Measurements from ENCODE around the gene PIAS4. TPM values are rescaled to one million over a fixed set of nuclear protein-coding genes. Genes with fewer than 3 reads are reported as not detected.

The PIAS4 gene
- total and polyA plus RNA-seq, 9 of the 15 experiments (the other 6 are each of a cell fraction or from before 2014, with no cell fraction given): 0.27 to 34.9 (median 14.4) TPM

DNA sequence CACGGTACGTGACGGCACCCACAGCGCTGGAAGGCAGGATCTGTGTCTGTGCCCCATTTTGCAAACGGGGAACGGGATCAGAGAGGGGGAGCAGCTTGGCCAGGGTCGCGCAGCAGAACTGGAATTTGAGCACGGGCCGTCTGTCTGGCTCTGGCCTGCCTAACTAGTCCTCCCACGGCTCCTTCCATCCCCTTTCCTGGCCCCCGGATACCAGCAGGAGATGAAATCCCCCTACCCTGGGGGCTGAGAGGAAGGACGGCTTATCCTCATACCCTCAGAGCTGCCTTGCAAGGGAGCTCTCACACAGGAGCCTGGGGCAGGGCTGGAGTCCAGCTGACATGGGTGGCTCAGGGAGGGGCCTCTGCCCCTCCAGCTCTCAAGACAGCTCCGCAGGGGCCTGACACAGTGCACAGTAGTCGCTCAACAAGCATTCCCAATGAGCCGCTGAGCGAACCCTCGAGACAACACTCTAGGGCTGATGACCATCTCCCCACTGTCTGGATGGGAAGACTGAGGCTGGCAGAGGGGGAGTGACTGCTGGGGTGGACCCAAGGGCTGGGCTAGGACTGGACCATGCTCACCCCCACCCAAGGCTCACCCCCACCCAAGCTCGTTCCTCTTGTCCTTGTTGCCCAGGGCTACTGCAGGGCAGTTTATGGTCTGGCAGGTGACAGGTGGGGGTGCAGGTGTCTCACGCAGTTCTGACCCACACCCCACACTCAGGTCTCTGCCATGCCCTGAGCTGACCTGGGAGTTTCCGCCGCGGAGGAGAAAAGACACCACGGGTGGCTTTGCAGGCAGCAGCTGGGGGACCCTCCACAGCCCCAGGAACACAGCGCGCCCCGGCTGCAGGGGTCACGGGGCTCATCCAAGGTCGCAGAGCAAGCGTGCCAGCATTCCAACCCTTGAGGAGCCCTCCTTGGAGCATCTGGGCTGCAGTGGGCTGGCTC lies 55.2 kb downstream of the PIAS4 start (continued):
- TF ChIP-seq, protein P1, sequence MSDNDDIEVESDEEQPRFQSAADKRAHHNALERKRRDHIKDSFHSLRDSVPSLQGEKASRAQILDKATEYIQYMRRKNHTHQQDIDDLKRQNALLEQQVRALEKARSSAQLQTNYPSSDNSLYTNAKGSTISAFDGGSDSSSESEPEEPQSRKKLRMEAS (CRISPR knock-in tag; IDR thresholded peaks at IDR 0.05): 0 out of 2 replicates have a peak, but pooled peaks have one; percentile 5
- TF ChIP-seq GABPB1 (CRISPR knock-in tag; IDR thresholded peaks at IDR 0.05) (no peak), COPS2 (conservative IDR thresholded peaks at IDR 0.05) (no peak), POU5F1 (IDR thresholded peaks at IDR 0.05; ENCODE audit: borderline replicate concordance, low read depth, low read length, partially characterized antibody) (no peak), BCOR (IDR thresholded peaks at IDR 0.05) (peak; percentile 88), ZKSCAN3 (CRISPR knock-in tag; IDR thresholded peaks at IDR 0.05) (no peak), POLR2G (IDR thresholded peaks at IDR 0.05; ENCODE audit: low read depth, low read length) (peak; percentile 73), ZKSCAN1 (IDR thresholded peaks at IDR 0.05; ENCODE audit: low read depth, low read length) (no peak), GABPB2 (CRISPR knock-in tag; conservative IDR thresholded peaks at IDR 0.05) (no peak), POLR2AphosphoS5 (IDR thresholded peaks at IDR 0.05; ENCODE audit: control insufficient read depth, insufficient read depth, low read depth, low read length) (no peak; the same call in 1 of the 2 replicates), ZNF76 (CRISPR knock-in tag; IDR thresholded peaks at IDR 0.05; ENCODE audit: borderline replicate concordance) (no peak), SUPT5H (IDR thresholded peaks at IDR 0.05) (peak; percentile 19; the same call in 1 of the 2 replicates), CXXC5 (CRISPR knock-in tag; IDR thresholded peaks at IDR 0.05) (no peak), KHSRP (IDR thresholded peaks at IDR 0.05) (no peak), ZNF77 (CRISPR knock-in tag; IDR thresholded peaks at IDR 0.05) (no peak)
- TF ChIP-seq, protein P2, sequence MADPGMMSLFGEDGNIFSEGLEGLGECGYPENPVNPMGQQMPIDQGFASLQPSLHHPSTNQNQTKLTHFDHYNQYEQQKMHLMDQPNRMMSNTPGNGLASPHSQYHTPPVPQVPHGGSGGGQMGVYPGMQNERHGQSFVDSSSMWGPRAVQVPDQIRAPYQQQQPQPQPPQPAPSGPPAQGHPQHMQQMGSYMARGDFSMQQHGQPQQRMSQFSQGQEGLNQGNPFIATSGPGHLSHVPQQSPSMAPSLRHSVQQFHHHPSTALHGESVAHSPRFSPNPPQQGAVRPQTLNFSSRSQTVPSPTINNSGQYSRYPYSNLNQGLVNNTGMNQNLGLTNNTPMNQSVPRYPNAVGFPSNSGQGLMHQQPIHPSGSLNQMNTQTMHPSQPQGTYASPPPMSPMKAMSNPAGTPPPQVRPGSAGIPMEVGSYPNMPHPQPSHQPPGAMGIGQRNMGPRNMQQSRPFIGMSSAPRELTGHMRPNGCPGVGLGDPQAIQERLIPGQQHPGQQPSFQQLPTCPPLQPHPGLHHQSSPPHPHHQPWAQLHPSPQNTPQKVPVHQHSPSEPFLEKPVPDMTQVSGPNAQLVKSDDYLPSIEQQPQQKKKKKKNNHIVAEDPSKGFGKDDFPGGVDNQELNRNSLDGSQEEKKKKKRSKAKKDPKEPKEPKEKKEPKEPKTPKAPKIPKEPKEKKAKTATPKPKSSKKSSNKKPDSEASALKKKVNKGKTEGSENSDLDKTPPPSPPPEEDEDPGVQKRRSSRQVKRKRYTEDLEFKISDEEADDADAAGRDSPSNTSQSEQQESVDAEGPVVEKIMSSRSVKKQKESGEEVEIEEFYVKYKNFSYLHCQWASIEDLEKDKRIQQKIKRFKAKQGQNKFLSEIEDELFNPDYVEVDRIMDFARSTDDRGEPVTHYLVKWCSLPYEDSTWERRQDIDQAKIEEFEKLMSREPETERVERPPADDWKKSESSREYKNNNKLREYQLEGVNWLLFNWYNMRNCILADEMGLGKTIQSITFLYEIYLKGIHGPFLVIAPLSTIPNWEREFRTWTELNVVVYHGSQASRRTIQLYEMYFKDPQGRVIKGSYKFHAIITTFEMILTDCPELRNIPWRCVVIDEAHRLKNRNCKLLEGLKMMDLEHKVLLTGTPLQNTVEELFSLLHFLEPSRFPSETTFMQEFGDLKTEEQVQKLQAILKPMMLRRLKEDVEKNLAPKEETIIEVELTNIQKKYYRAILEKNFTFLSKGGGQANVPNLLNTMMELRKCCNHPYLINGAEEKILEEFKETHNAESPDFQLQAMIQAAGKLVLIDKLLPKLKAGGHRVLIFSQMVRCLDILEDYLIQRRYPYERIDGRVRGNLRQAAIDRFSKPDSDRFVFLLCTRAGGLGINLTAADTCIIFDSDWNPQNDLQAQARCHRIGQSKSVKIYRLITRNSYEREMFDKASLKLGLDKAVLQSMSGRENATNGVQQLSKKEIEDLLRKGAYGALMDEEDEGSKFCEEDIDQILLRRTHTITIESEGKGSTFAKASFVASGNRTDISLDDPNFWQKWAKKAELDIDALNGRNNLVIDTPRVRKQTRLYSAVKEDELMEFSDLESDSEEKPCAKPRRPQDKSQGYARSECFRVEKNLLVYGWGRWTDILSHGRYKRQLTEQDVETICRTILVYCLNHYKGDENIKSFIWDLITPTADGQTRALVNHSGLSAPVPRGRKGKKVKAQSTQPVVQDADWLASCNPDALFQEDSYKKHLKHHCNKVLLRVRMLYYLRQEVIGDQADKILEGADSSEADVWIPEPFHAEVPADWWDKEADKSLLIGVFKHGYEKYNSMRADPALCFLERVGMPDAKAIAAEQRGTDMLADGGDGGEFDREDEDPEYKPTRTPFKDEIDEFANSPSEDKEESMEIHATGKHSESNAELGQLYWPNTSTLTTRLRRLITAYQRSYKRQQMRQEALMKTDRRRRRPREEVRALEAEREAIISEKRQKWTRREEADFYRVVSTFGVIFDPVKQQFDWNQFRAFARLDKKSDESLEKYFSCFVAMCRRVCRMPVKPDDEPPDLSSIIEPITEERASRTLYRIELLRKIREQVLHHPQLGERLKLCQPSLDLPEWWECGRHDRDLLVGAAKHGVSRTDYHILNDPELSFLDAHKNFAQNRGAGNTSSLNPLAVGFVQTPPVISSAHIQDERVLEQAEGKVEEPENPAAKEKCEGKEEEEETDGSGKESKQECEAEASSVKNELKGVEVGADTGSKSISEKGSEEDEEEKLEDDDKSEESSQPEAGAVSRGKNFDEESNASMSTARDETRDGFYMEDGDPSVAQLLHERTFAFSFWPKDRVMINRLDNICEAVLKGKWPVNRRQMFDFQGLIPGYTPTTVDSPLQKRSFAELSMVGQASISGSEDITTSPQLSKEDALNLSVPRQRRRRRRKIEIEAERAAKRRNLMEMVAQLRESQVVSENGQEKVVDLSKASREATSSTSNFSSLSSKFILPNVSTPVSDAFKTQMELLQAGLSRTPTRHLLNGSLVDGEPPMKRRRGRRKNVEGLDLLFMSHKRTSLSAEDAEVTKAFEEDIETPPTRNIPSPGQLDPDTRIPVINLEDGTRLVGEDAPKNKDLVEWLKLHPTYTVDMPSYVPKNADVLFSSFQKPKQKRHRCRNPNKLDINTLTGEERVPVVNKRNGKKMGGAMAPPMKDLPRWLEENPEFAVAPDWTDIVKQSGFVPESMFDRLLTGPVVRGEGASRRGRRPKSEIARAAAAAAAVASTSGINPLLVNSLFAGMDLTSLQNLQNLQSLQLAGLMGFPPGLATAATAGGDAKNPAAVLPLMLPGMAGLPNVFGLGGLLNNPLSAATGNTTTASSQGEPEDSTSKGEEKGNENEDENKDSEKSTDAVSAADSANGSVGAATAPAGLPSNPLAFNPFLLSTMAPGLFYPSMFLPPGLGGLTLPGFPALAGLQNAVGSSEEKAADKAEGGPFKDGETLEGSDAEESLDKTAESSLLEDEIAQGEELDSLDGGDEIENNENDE (IDR thresholded peaks at IDR 0.05; ENCODE audit: low read depth, low read length): no peak
- TF ChIP-seq, protein P3, sequence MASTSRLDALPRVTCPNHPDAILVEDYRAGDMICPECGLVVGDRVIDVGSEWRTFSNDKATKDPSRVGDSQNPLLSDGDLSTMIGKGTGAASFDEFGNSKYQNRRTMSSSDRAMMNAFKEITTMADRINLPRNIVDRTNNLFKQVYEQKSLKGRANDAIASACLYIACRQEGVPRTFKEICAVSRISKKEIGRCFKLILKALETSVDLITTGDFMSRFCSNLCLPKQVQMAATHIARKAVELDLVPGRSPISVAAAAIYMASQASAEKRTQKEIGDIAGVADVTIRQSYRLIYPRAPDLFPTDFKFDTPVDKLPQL (IDR thresholded peaks at IDR 0.05; ENCODE audit: extremely low read depth, insufficient read length): no peak
